OCI-LY7 (cell line): Measurements from ENCODE around the gene RETREG1. TPM values are rescaled to one million over a fixed set of nuclear protein-coding genes. Genes with fewer than 3 reads are reported as not detected.
"Not testable (repeated sequence)": the region's sequence is repeated elsewhere in the genome, so short reads cannot be mapped to it uniquely, and the experiment has no call there.

ENCODE experiments used
- BruUV-seq: library from RNA; stranded (reverse); fragments of 400-500 nt; replicated peaks from 2 replicates; lab custom pipeline; 2021; lab: Mats Ljungman, UMichigan
- CTCF ChIA-PET: fragments of 300-600 bp; sonication (Branson Sonifier 250); formaldehyde crosslinking; loops from one replicate; lab custom pipeline; 2022; ENCODE audit warnings: antibody characterized with exemption; ENCODE audit not compliant: unreplicated experiment; lab: Charles Lee
- POLR2A ChIA-PET: fragments of 300-600 bp; sonication (Branson Sonifier 250); formaldehyde crosslinking; loops from one replicate; lab custom pipeline; 2022; ENCODE audit warnings: antibody characterized with exemption; lab: Charles Lee
- DNase-seq: peaks from one replicate; pipeline ENCODE4 v3.0.0-alpha.2; 2015; ENCODE audit warnings: low spot score
- H2AFZ ChIP-seq: fragments of 200-600 bp; sonication (generic), shearing (Covaris generic); 2 replicates; pipeline ENCODE4 v1.6.1; 2014; ENCODE audit warnings: mild to moderate bottlenecking, antibody characterized with exemption, low read length, moderate library complexity
- H3K27ac ChIP-seq: fragments of 200-600 bp; sonication (generic); 2 replicates; pipeline ENCODE4 v1.5.1; 2014; ENCODE audit warnings: mixed run types, low read depth, mild to moderate bottlenecking, moderate library complexity, low read length, inconsistent platforms; ENCODE audit not compliant: poor library complexity, severe bottlenecking
- H3K36me3 ChIP-seq: fragments of 200-600 bp; sonication (generic); 2 replicates; pipeline ENCODE4 v1.6.1; 2014; ENCODE audit warnings: mild to moderate bottlenecking, antibody characterized with exemption, low read length, moderate library complexity, mixed read lengths; ENCODE audit not compliant: insufficient read depth
- H3K4me1 ChIP-seq: fragments of 200-600 bp; sonication (generic); 2 replicates; pipeline ENCODE4 v1.5.1; 2014; ENCODE audit warnings: mild to moderate bottlenecking, low read length; ENCODE audit not compliant: insufficient read depth, poor library complexity, severe bottlenecking
- H3K4me2 ChIP-seq: fragments of 200-600 bp; sonication (generic); 2 replicates; pipeline ENCODE4 v1.6.1; 2014; ENCODE audit warnings: mild to moderate bottlenecking, low read length
- H3K4me3 ChIP-seq: fragments of 200-600 bp; sonication (generic); 2 replicates; pipeline ENCODE4 v1.5.1; 2014; ENCODE audit warnings: mild to moderate bottlenecking, low read depth, low read length; ENCODE audit not compliant: poor library complexity, severe bottlenecking
- H3K79me2 ChIP-seq: fragments of 200-600 bp; sonication (generic); 2 replicates; pipeline ENCODE4 v1.6.1; 2016; ENCODE audit warnings: low read depth, mild to moderate bottlenecking, low read length, moderate library complexity, mixed read lengths; ENCODE audit not compliant: insufficient read depth
- H3K9me2 ChIP-seq: fragments of 200-600 bp; sonication (generic); 2 replicates; pipeline ENCODE4 v1.6.1; 2016; ENCODE audit warnings: mild to moderate bottlenecking, low read length, mixed read lengths; ENCODE audit not compliant: insufficient read depth
- H3K9me3 ChIP-seq: fragments of 200-600 bp; sonication (generic); 2 replicates; pipeline ENCODE4 v1.6.1; 2014; ENCODE audit warnings: mild to moderate bottlenecking, mixed run types, low read length, mixed read lengths
- H4K20me1 ChIP-seq: fragments of 200-600 bp; sonication (generic); 2 replicates; pipeline ENCODE4 v1.6.1; 2014; ENCODE audit warnings: mild to moderate bottlenecking, antibody characterized with exemption, low read length, moderate library complexity, mixed read lengths; ENCODE audit not compliant: insufficient read depth
- CTCF ChIP-seq: fragments of 200-600 bp; sonication (generic); conservative IDR thresholded peaks from 2 replicates; pipeline ENCODE4 v1.5.1; 2014; ENCODE audit warnings: mild to moderate bottlenecking, antibody characterized with exemption, low read length, moderate library complexity, mixed read lengths
- EZH2phosphoT487 ChIP-seq: fragments of 200-600 bp; sonication (generic); IDR thresholded peaks from 2 replicates; pipeline ENCODE4 v1.6.1; 2018; ENCODE audit warnings: low read depth, borderline replicate concordance, mild to moderate bottlenecking, mixed run types, antibody characterized with exemption, low read length, moderate library complexity, mixed read lengths
- intact Hi-C: fragments of 100-400 bp; cut with micrococcal nuclease; formaldehyde crosslinking; loops from one replicate; pipeline ENCODE4 v1.10.0; 2022; ENCODE audit not compliant: unreplicated experiment
- total RNA-seq, 2 experiments: library from RNA; depleted of rRNA in 1 of 2; stranded (reverse); fragments of >200 nt in 1 of 2; shearing (Covaris generic) in 1 of 2; gene quantifications; 2 replicates each; pipeline ENCODE4 v1.2.3, GENCODE V29; 2014 to 2022

RETREG1 gene
- total RNA-seq, 2 experiments from 2014 or later, result 2.4 to 2.6 TPM

GRCh38 chr5:16450163-16450562, 166.6 kb downstream of the RETREG1 start:
- BruUV-seq, result no TSS peak
- no peaks in the 10 kb centered on the region; the same call in 1 of the 2 replicates for H4K20me1 ChIP-seq
- no peak overlapping the region for H2AFZ ChIP-seq
- H3K9me3 ChIP-seq, result no peaks in the 10 kb centered on the region
- CTCF ChIA-PET, result no interaction called here
- DNase-seq, result no peak
- no peaks in the 10 kb centered on the region for H3K4me1 ChIP-seq
- no peak overlapping the region for H3K27ac ChIP-seq
- TF ChIP-seq CTCF (no peak), EZH2phosphoT487 (no peak)
- POLR2A ChIA-PET, result interaction anchor here (1.2 kb wide), 1 partner anchor 29 kb away, joined by 3 read pairs; no protein-coding TSS in a partner anchor
- H3K36me3 ChIP-seq, result peaks cover 92% of the 10 kb centered on the region
- H3K9me2 ChIP-seq, result no peaks in the 10 kb centered on the region
- H3K79me2 ChIP-seq, result peaks cover 8% of the 10 kb centered on the region; the same call in 1 of the 2 replicates
- intact Hi-C loops, result no loop called here
- H3K4me2 ChIP-seq, result no peak overlapping the region
- no peak overlapping the region for H3K4me3 ChIP-seq

- H3K79me2 ChIP-seq, result no peaks in the 10 kb centered on the region
- peaks cover 64% of the 10 kb centered on the region for H3K36me3 ChIP-seq
- no peaks in the 10 kb centered on the region for H3K9me2 ChIP-seq
- CTCF ChIA-PET, result no interaction called here
- DNase-seq, result no peak
- H3K9me3 ChIP-seq, result no peaks in the 10 kb centered on the region
- no peaks in the 10 kb centered on the region for H4K20me1 ChIP-seq
- H3K4me2 ChIP-seq, result no peak overlapping the region
- intact Hi-C loops, result no loop called here
- H3K4me3 ChIP-seq, result no peak overlapping the region
- no peak overlapping the region for H2AFZ ChIP-seq
- no peak overlapping the region for H3K27ac ChIP-seq
- TF ChIP-seq EZH2phosphoT487 (no peak), CTCF (no peak)
- no peaks in the 10 kb centered on the region for H3K4me1 ChIP-seq
- BruUV-seq, result no TSS peak
- POLR2A ChIA-PET, result interaction anchor here (0.7 to 1.3 kb wide), 3 partner anchors 9 to 81 kb away, joined by 3 to 5 read pairs (median 5); no protein-coding TSS in a partner anchor
These were observed 169.8 kb downstream of the RETREG1 start for GRCh38 chr5:16446993-16447392.

GRCh38 chr5:16437977-16438376, 178.8 kb downstream of the RETREG1 start:
- no peaks in the 10 kb centered on the region for H3K9me3 ChIP-seq
- H2AFZ ChIP-seq, result no peak overlapping the region
- H3K9me2 ChIP-seq, result no peaks in the 10 kb centered on the region
- H3K4me1 ChIP-seq, result no peaks in the 10 kb centered on the region
- POLR2A ChIA-PET, result interaction anchor here (0.6 to 1.0 kb wide), 2 partner anchors 10 to 44 kb away, joined by 3 read pairs; no protein-coding TSS in a partner anchor
- TF ChIP-seq CTCF, result no peak
- no peak for TF ChIP-seq EZH2phosphoT487
- no peak overlapping the region for H3K27ac ChIP-seq
- H3K4me2 ChIP-seq, result no peak overlapping the region
- no peak overlapping the region for H3K4me3 ChIP-seq
- H4K20me1 ChIP-seq, result no peaks in the 10 kb centered on the region
- CTCF ChIA-PET, result no interaction called here
- BruUV-seq, result no TSS peak
- no peaks in the 10 kb centered on the region for H3K79me2 ChIP-seq
- no peak for DNase-seq
- H3K36me3 ChIP-seq, result no peaks in the 10 kb centered on the region
- intact Hi-C loops, result no loop called here

GRCh38 chr5:16436065-16436682, 180.6 kb downstream of the RETREG1 start:
- H3K4me2 ChIP-seq, BruUV-seq, H3K9me2 ChIP-seq, DNase-seq, H3K27ac ChIP-seq, H3K4me1 ChIP-seq, H3K36me3 ChIP-seq, CTCF ChIA-PET, H3K4me3 ChIP-seq, H3K9me3 ChIP-seq, POLR2A ChIA-PET, H4K20me1 ChIP-seq, H2AFZ ChIP-seq, H3K79me2 ChIP-seq, intact Hi-C loops: not testable (repeated sequence)
